A549 (cell line): ENCODE data around the gene RENBP. TPM values are rescaled to one million over a fixed set of nuclear protein-coding genes. Genes with fewer than 3 reads are reported as not detected.

Experiments
- ATAC-seq, 2 experiments: fragments of 200-7000 bp in 1 of 2; fragments of >200 bp in 1 of 2; cut with Nextera tagmentation in 1 of 2; cut with Tn5 transposase in 1 of 2; 3 replicates each; pipeline versions ENCODE4 v1.8.0 to v1.9.1; 2018 to 2020; ENCODE audit warnings: mild to moderate bottlenecking in 1 of 2, moderate library complexity in 1 of 2
- CTCF ChIA-PET: fragments of 300-600 bp; sonication (Branson Sonifier 250); formaldehyde crosslinking; extraction: SDS; loops from one replicate; lab custom pipeline; 2021; ENCODE audit warnings: antibody characterized with exemption, inconsistent platforms; lab: Yijun Ruan, JAX
- POLR2A ChIA-PET: fragments of 350-600 bp; formaldehyde crosslinking; extraction: SDS; loops from one replicate; lab custom pipeline; 2021; ENCODE audit warnings: antibody characterized with exemption, inconsistent platforms; lab: Yijun Ruan, JAX
- DNase-seq, 2 experiments: peaks; one replicate each; pipeline versions ENCODE4 v3.0.0 to v3.0.0-alpha.2; 2011 to 2016; ENCODE audit warnings: low read depth in 1 of 2, low spot score in 1 of 2
- FAIRE-seq: peaks from 2 replicates; lab custom pipeline; 2011; peaks lifted over from hg19 to GRCh38; lab: Jason Lieb, UNC
- H3K27ac ChIP-seq, 2 experiments: fragments of >200 bp; sonication (Bioruptor Twin); formaldehyde crosslinking; 3 replicates each; pipeline ENCODE4 v1.5.1; 2016 to 2017
- H3K4me1 ChIP-seq: fragments of >200 bp; sonication (Bioruptor Twin); formaldehyde crosslinking; 3 replicates; pipeline ENCODE4 v1.6.1; 2016
- H3K4me2 ChIP-seq: fragments of >200 bp; sonication (Bioruptor Twin); formaldehyde crosslinking; 3 replicates; pipeline ENCODE4 v1.6.1; 2016
- H3K4me3 ChIP-seq: fragments of >200 bp; sonication (Bioruptor Twin); formaldehyde crosslinking; 3 replicates; pipeline ENCODE4 v1.5.1; 2016
- H3K9me3 ChIP-seq: fragments of >200 bp; sonication (Bioruptor Twin); formaldehyde crosslinking; 3 replicates; pipeline ENCODE4 v1.6.1; 2016
- BHLHE40 ChIP-seq: IDR thresholded peaks from 2 replicates; pipeline ENCODE4 v1.6.1; 2012; ENCODE audit warnings: low read depth, low read length, inconsistent platforms
- CBX2 ChIP-seq: fragments of 200-600 bp; sonication (generic); IDR thresholded peaks from 2 replicates; pipeline ENCODE4 v1.6.1; 2016; ENCODE audit warnings: low read depth, mild to moderate bottlenecking, borderline replicate concordance
- CEBPB ChIP-seq, 2 experiments: fragments of >200 bp in 1 of 2; sonication (Bioruptor Twin) in 1 of 2; formaldehyde crosslinking in 1 of 2; IDR thresholded peaks; 2 replicates each; pipeline ENCODE4 v1.6.1; 2012 to 2016
- CHD4 ChIP-seq: fragments of 200-600 bp; sonication (generic); IDR thresholded peaks from 2 replicates; pipeline ENCODE4 v1.6.1; 2016; ENCODE audit warnings: antibody characterized with exemption, mild to moderate bottlenecking, borderline replicate concordance
- CTCF ChIP-seq: fragments of >200 bp; sonication (Bioruptor Twin); formaldehyde crosslinking; IDR thresholded peaks from 3 replicates; pipeline ENCODE4 v1.5.1; 2016
- E2F6 ChIP-seq: IDR thresholded peaks from 2 replicates; pipeline ENCODE4 v1.6.1; 2012; ENCODE audit warnings: low read depth, borderline replicate concordance
- EHF ChIP-seq: fragments of 250-450 bp; sonication (Bioruptor Pico); IDR thresholded peaks from 2 replicates; pipeline ENCODE4 v1.5.0; 2020; ENCODE audit warnings: mild to moderate bottlenecking
- EP300 ChIP-seq, 2 experiments: fragments of >200 bp; sonication (Bioruptor Twin); formaldehyde crosslinking; IDR thresholded peaks; 2 replicates in 1 of 2; 3 replicates in 1 of 2; pipeline ENCODE4 v1.6.1; 2016 to 2017
- ESRRA ChIP-seq: fragments of 150-350 bp; IDR thresholded peaks from 2 replicates; pipeline ENCODE4 v1.6.1; 2014; ENCODE audit warnings: mild to moderate bottlenecking, low read length, borderline replicate concordance
- HDAC2 ChIP-seq: fragments of 200-600 bp; sonication (generic); IDR thresholded peaks from 2 replicates; pipeline ENCODE4 v1.6.1; 2016
- HES2 ChIP-seq: fragments of >200 bp; sonication (Bioruptor Twin); formaldehyde crosslinking; IDR thresholded peaks from 2 replicates; pipeline ENCODE4 v1.6.1; 2016
- HOXB5 ChIP-seq: fragments of 250-450 bp; sonication (Bioruptor Pico); IDR thresholded peaks from 2 replicates; pipeline ENCODE4 v1.5.0; 2020; ENCODE audit warnings: mild to moderate bottlenecking, moderate library complexity
- JUNB ChIP-seq: fragments of >200 bp; sonication (Bioruptor Twin); formaldehyde crosslinking; IDR thresholded peaks from 2 replicates; pipeline ENCODE4 v1.6.1; 2016
- MAFK ChIP-seq: fragments of 450-650 bp; IDR thresholded peaks from 2 replicates; pipeline ENCODE4 v1.6.1; 2014; ENCODE audit not compliant: partially characterized antibody
- MAX ChIP-seq: IDR thresholded peaks from 2 replicates; pipeline ENCODE4 v1.6.1; 2012
- MAZ ChIP-seq: fragments of 150-350 bp; IDR thresholded peaks from 2 replicates; pipeline ENCODE4 v1.6.1; 2014; ENCODE audit warnings: antibody characterized with exemption, low read depth, low read length, borderline replicate concordance
- MYC ChIP-seq: IDR thresholded peaks from 2 replicates; pipeline ENCODE4 v1.6.1; 2012; ENCODE audit warnings: mild to moderate bottlenecking, inconsistent platforms, low read length, improper control_type of control experiment, borderline replicate concordance
- NPAS2 ChIP-seq: fragments of 250-450 bp; sonication (Bioruptor Pico); IDR thresholded peaks from 2 replicates; pipeline ENCODE4 v1.8.0; 2022; ENCODE audit warnings: mild to moderate bottlenecking, moderate library complexity, borderline replicate concordance
- NR3C1 ChIP-seq: fragments of >200 bp; sonication (Bioruptor Twin); formaldehyde crosslinking; IDR thresholded peaks from 3 replicates; pipeline ENCODE4 v1.6.1; 2017
- POLR2A ChIP-seq: IDR thresholded peaks from 2 replicates; pipeline ENCODE4 v1.6.1; 2012; ENCODE audit warnings: mild to moderate bottlenecking, low read length
- REST ChIP-seq: fragments of 200-600 bp; sonication (generic); IDR thresholded peaks from 2 replicates; pipeline ENCODE4 v1.6.1; 2016; ENCODE audit warnings: antibody characterized with exemption, mild to moderate bottlenecking, moderate library complexity
- SMC3 ChIP-seq: fragments of >200 bp; sonication (Bioruptor Twin); formaldehyde crosslinking; IDR thresholded peaks from 3 replicates; pipeline ENCODE4 v1.6.1; 2018; ENCODE audit warnings: inconsistent platforms
- SREBF2 ChIP-seq: fragments of 450-650 bp; IDR thresholded peaks from 2 replicates; pipeline ENCODE4 v1.6.1; 2014; ENCODE audit warnings: mild to moderate bottlenecking, moderate library complexity
- TP53 ChIP-seq: fragments of 250-450 bp; sonication (Bioruptor Pico); IDR thresholded peaks from 2 replicates; pipeline ENCODE4 v1.5.0; 2021; ENCODE audit warnings: mild to moderate bottlenecking, moderate library complexity
- USF2 ChIP-seq: fragments of 450-650 bp; IDR thresholded peaks from 2 replicates; pipeline ENCODE4 v1.6.1; 2014; ENCODE audit warnings: antibody characterized with exemption
- ZC3H11A ChIP-seq: fragments of 450-650 bp; IDR thresholded peaks from 2 replicates; pipeline ENCODE4 v1.6.1; 2014; ENCODE audit warnings: antibody characterized with exemption, mild to moderate bottlenecking
- ZFP36 ChIP-seq: fragments of 450-650 bp; IDR thresholded peaks from 2 replicates; pipeline ENCODE4 v1.6.1; 2014; ENCODE audit warnings: borderline replicate concordance; ENCODE audit not compliant: partially characterized antibody
- WGBS: methylation state at CpG from one replicate; pipeline ENCODE4 v1.1.6; 2017; ENCODE audit errors: missing lambda C conversion rate; 5-methylcytosine and 5-hydroxymethylcytosine counted together
- polyA plus RNA-seq, 4 experiments: library from polyadenylated mRNA; depleted of rRNA in 3 of 4; stranded (reverse); fragments of >200 nt; fragmentation: RNase III in 1 of 4; extraction: RNeasy Plus Mini Kit Qiagen cat#74134 plus additional on column Dnase treatment in 1 of 4; gene quantifications; 2 replicates in 3 of 4; 3 replicates in 1 of 4; pipeline ENCODE4 v1.2.3, GENCODE V29; 2011 to 2017

Gene RENBP
- polyA plus RNA-seq, 2 of the 4 experiments (the other 2 are of a cell fraction) = not detected

GRCh38 chrX:153958605-153959004, 14.2 kb upstream of the RENBP start:
- 95% methylated on average over 8 of the region's 14 CpGs for WGBS

GRCh38 chrX:153957224-153957623, 12.8 kb upstream of the RENBP start:
- ATAC-seq (no peak), DNase-seq (no peak), FAIRE-seq (no peak)
- CTCF ChIA-PET = interaction anchor here (1.2 to 1.4 kb wide), 2 partner anchors 11 to 30 kb away, joined by 4 to 7 read pairs; no protein-coding TSS in a partner anchor
- no peaks in the 10 kb centered on the region for H3K9me3 ChIP-seq
- H3K4me3 ChIP-seq = no peak overlapping the region
- H3K4me1 ChIP-seq = 0 out of 3 replicates have a peak, but pooled peaks cover 4% of the 10 kb centered on the region
- H3K4me2 ChIP-seq = no peak overlapping the region
- no peak overlapping the region for H3K27ac ChIP-seq
- POLR2A ChIA-PET = no interaction called here
- WGBS = 92% methylated on average over 16 of the region's 17 CpGs
- TF ChIP-seq MAX = no peak
- no peak for TF ChIP-seq E2F6
- TF ChIP-seq MAZ = no peak
- no peak for TF ChIP-seq CEBPB (IDR thresholded peaks at IDR 0.05)
- TF ChIP-seq MAFK = no peak
- TF ChIP-seq NPAS2 = no peak
- TF ChIP-seq SREBF2 = no peak
- no peak for TF ChIP-seq USF2
- no peak for TF ChIP-seq TP53 (CRISPR knock-in tag)
- TF ChIP-seq EP300 (IDR thresholded peaks at IDR 0.05) = no peak
- no peak for TF ChIP-seq SMC3

More at GRCh38 chrX:153958605-153959004, 14.2 kb upstream of the RENBP start:
- FAIRE-seq = no peak
- POLR2A ChIA-PET = no interaction called here
- Histone ChIP-seq H3K4me3 (no peak overlapping the region), H3K9me3 (no peaks in the 10 kb centered on the region), H3K4me1 (0 out of 3 replicates have a peak, but pooled peaks cover 1% of the 10 kb centered on the region), H3K4me2 (no peak overlapping the region), H3K27ac (no peak overlapping the region)
- no peak for DNase-seq
- ATAC-seq = no peak
- CTCF ChIA-PET = interaction anchor here (0.5 to 2.5 kb wide), 4 partner anchors 10 to 46 kb away, joined by 3 to 7 read pairs (median 6); partner anchors contain the start of gene HCFC1
- no peak for TF ChIP-seq REST
- no peak for TF ChIP-seq ESRRA
- no peak for TF ChIP-seq NR3C1
- TF ChIP-seq MAZ = no peak
- no peak for TF ChIP-seq CBX2
- no peak for TF ChIP-seq HES2
- no peak for TF ChIP-seq CHD4
- no peak for TF ChIP-seq CEBPB (IDR thresholded peaks at IDR 0.05)
- no peak for TF ChIP-seq EHF
- TF ChIP-seq ZC3H11A = no peak
- TF ChIP-seq HOXB5 (CRISPR knock-in tag) = no peak
- no peak for TF ChIP-seq SMC3
- TF ChIP-seq MYC = no peak
- no peak for TF ChIP-seq POLR2A
- no peak for TF ChIP-seq E2F6
- no peak for TF ChIP-seq HDAC2
- no peak for TF ChIP-seq ZFP36
- no peak for TF ChIP-seq CTCF
- TF ChIP-seq BHLHE40 = no peak
- TF ChIP-seq JUNB = no peak
